HEK293 (cell line): ENCODE measurements around the gene SERTAD3.

Experiments used
- CTCF ChIA-PET: fragments of 350-600 bp; formaldehyde crosslinking; extraction: SDS; loops from one replicate; lab custom pipeline; 2021; ENCODE audit warnings: antibody characterized with exemption; lab: Yijun Ruan, JAX
- POLR2A ChIA-PET: fragments of 300-600 bp; formaldehyde crosslinking; extraction: SDS; loops from one replicate; lab custom pipeline; 2020; ENCODE audit warnings: antibody characterized with exemption, inconsistent platforms; lab: Yijun Ruan, JAX
- H3K27ac ChIP-seq: fragments of 200-500 bp; sonication (Bioruptor generic); 2 replicates; pipeline ENCODE4 v1.5.1; 2014; ENCODE audit warnings: low read depth, low read length, control low read depth, inconsistent platforms; ENCODE audit errors: extremely low read depth
- H3K36me3 ChIP-seq, 2 experiments: fragments of 200-500 bp in 1 of 2; sonication (Bioruptor generic) in 1 of 2; 1 replicate in 1 of 2; 2 replicates in 1 of 2; pipeline ENCODE4 v1.5.1; 2014 to 2017; ENCODE audit warnings: inconsistent platforms in 2 of 2, low read length in 2 of 2; ENCODE audit not compliant: control insufficient read depth in 2 of 2, insufficient read depth in 1 of 2
- H3K4me1 ChIP-seq: fragments of 200-500 bp; sonication (Bioruptor generic); 2 replicates; pipeline ENCODE4 v1.5.1; 2014; ENCODE audit warnings: mild to moderate bottlenecking, low read length, inconsistent platforms; ENCODE audit not compliant: control insufficient read depth, insufficient read depth
- H3K4me3 ChIP-seq: 2 replicates; pipeline ENCODE4 v1.5.1; 2011; ENCODE audit warnings: low read depth, mild to moderate bottlenecking, control low read depth, low read length, moderate library complexity
- H3K9me3 ChIP-seq: fragments of 200-500 bp; sonication (Bioruptor generic); 2 replicates; pipeline ENCODE4 v1.5.1; 2014; ENCODE audit warnings: low read depth, low read length, inconsistent platforms; ENCODE audit not compliant: control insufficient read depth, insufficient read depth
- KLF9 ChIP-seq: fragments of 450-650 bp; formaldehyde crosslinking; IDR thresholded peaks from 2 replicates; pipeline ENCODE4 v1.5.1; 2016; ENCODE audit warnings: missing biosample characterization, missing genetic modification characterization, low read depth
- SALL2 ChIP-seq: fragments of 450-650 bp; formaldehyde crosslinking; IDR thresholded peaks from 2 replicates; pipeline ENCODE4 v1.5.0; 2017; ENCODE audit warnings: missing biosample characterization, mild to moderate bottlenecking, missing genetic modification characterization, borderline replicate concordance
- ZNF121 ChIP-seq: fragments of 450-650 bp; formaldehyde crosslinking; IDR thresholded peaks from 2 replicates; pipeline ENCODE4 v1.5.1; 2016; ENCODE audit warnings: missing biosample characterization, missing genetic modification characterization
- ZNF146 ChIP-seq: fragments of 450-650 bp; formaldehyde crosslinking; IDR thresholded peaks from 2 replicates; pipeline ENCODE4 v1.5.1; 2016; ENCODE audit warnings: missing biosample characterization, missing genetic modification characterization
- ZNF23 ChIP-seq: fragments of 450-650 bp; formaldehyde crosslinking; IDR thresholded peaks from 2 replicates; pipeline ENCODE4 v1.5.1; 2016; ENCODE audit warnings: missing biosample characterization, missing genetic modification characterization, borderline replicate concordance
- ZNF26 ChIP-seq: fragments of 450-650 bp; formaldehyde crosslinking; IDR thresholded peaks from 2 replicates; pipeline ENCODE4 v1.5.1; 2016; ENCODE audit warnings: missing biosample characterization, missing genetic modification characterization
- ZNF394 ChIP-seq: fragments of 450-650 bp; formaldehyde crosslinking; IDR thresholded peaks from 2 replicates; pipeline ENCODE4 v1.5.1; 2016; ENCODE audit warnings: missing biosample characterization, missing genetic modification characterization, mild to moderate bottlenecking, moderate library complexity, borderline replicate concordance
- ZNF792 ChIP-seq: fragments of 450-650 bp; formaldehyde crosslinking; IDR thresholded peaks from 2 replicates; pipeline ENCODE4 v1.5.1; 2016; ENCODE audit warnings: missing biosample characterization, missing genetic modification characterization
- TF ChIP-seq, protein P1 (sequence below): fragments of 450-650 bp; formaldehyde crosslinking; IDR thresholded peaks from 2 replicates; pipeline ENCODE4 v1.5.1; 2016; ENCODE audit warnings: missing biosample characterization, missing genetic modification characterization
- TF ChIP-seq, protein P2 (sequence below): fragments of 450-650 bp; formaldehyde crosslinking; IDR thresholded peaks from 2 replicates; pipeline ENCODE4 v1.5.1; 2016; ENCODE audit warnings: missing biosample characterization, missing genetic modification characterization
- TF ChIP-seq, protein P3 (sequence below): fragments of 450-650 bp; formaldehyde crosslinking; IDR thresholded peaks from 2 replicates; pipeline ENCODE4 v1.5.1; 2016; ENCODE audit warnings: missing biosample characterization, missing genetic modification characterization, low read depth
- TF ChIP-seq, protein P4 (sequence below): fragments of 450-650 bp; formaldehyde crosslinking; optimal IDR thresholded peaks from 2 replicates; pipeline ENCODE3; 2016; ENCODE audit warnings: missing biosample characterization, mild to moderate bottlenecking, missing genetic modification characterization

SERTAD3 gene

GRCh38 chr19:40492274-40492673 lies 48.1 kb upstream of the SERTAD3 start (continued):
- TF ChIP-seq, protein P1, sequence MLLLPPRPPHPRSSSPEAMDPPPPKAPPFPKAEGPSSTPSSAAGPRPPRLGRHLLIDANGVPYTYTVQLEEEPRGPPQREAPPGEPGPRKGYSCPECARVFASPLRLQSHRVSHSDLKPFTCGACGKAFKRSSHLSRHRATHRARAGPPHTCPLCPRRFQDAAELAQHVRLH (tag by site-specific recombination): no peak
- TF ChIP-seq, protein P2, sequence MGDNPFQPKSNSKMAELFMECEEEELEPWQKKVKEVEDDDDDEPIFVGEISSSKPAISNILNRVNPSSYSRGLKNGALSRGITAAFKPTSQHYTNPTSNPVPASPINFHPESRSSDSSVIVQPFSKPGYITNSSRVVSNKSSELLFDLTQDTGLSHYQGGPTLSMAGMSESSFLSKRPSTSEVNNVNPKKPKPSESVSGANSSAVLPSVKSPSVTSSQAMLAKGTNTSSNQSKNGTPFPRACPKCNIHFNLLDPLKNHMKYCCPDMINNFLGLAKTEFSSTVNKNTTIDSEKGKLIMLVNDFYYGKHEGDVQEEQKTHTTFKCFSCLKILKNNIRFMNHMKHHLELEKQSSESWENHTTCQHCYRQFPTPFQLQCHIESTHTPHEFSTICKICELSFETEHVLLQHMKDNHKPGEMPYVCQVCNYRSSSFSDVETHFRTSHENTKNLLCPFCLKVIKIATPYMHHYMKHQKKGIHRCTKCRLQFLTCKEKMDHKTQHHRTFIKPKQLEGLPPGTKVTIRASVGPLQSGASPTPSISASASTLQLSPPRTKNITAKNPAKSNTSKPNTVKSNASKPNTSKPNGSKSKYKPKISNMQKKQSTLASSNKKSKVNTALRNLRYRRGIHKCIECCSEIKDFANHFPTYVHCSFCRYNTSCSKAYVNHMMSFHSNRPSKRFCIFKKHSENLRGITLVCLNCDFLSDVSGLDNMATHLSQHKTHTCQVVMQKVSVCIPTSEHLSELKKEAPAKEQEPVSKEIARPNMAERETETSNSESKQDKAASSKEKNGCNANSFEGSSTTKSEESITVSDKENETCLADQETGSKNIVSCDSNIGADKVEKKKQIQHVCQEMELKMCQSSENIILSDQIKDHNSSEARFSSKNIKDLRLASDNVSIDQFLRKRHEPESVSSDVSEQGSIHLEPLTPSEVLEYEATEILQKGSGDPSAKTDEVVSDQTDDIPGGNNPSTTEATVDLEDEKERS (tag by site-specific recombination): peak; percentile 94
- peak; percentile 38; the same call in 1 of the 2 replicates for TF ChIP-seq SALL2
- peak; percentile 39; the same call in 1 of the 2 replicates for TF ChIP-seq ZNF394 (tag by site-specific recombination)
- TF ChIP-seq, all 188 proteins: peak for 25

DNA sequence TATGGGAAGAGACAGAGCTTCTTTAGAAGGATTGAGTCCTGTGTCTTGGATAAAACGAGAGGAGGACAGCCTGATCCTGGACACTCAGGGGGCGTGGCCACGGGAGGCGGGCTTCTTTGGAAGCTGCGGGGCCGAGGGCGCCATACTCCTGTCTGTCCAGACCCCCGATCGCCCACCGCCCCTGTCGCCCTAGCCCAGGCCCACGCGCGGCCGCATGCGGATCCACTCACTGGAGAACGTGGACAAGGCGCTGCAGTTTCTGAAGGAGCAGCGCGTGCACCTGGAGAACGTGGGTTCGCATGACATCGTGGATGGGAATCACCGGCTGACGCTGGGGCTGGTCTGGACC lies 45.7 kb upstream of the SERTAD3 start:
- CTCF ChIA-PET: interaction anchor here (0.6 to 3.0 kb wide), 7 partner anchors 9 to 144 kb away, joined by 3 to 18 read pairs (median 3); no protein-coding TSS in a partner anchor
- Histone ChIP-seq H3K4me1 (no peaks in the 10 kb centered on the region), H3K9me3 (no peaks in the 10 kb centered on the region; the same call in 1 of the 2 replicates), H3K27ac (no peak overlapping the region), H3K4me3 (no peak overlapping the region), H3K36me3 (no peaks in the 10 kb centered on the region; a peak in 1 of 3 replicates)
- POLR2A ChIA-PET: no interaction called here
- no peak for TF ChIP-seq ZNF23 (tag by site-specific recombination)
- peak; percentile 10; the same call in 1 of the 2 replicates for TF ChIP-seq KLF9 (tag by site-specific recombination)
- TF ChIP-seq ZNF792 (tag by site-specific recombination): no peak
- TF ChIP-seq, protein P3, sequence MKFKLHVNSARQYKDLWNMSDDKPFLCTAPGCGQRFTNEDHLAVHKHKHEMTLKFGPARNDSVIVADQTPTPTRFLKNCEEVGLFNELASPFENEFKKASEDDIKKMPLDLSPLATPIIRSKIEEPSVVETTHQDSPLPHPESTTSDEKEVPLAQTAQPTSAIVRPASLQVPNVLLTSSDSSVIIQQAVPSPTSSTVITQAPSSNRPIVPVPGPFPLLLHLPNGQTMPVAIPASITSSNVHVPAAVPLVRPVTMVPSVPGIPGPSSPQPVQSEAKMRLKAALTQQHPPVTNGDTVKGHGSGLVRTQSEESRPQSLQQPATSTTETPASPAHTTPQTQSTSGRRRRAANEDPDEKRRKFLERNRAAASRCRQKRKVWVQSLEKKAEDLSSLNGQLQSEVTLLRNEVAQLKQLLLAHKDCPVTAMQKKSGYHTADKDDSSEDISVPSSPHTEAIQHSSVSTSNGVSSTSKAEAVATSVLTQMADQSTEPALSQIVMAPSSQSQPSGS (tag by site-specific recombination): no peak

DNA sequence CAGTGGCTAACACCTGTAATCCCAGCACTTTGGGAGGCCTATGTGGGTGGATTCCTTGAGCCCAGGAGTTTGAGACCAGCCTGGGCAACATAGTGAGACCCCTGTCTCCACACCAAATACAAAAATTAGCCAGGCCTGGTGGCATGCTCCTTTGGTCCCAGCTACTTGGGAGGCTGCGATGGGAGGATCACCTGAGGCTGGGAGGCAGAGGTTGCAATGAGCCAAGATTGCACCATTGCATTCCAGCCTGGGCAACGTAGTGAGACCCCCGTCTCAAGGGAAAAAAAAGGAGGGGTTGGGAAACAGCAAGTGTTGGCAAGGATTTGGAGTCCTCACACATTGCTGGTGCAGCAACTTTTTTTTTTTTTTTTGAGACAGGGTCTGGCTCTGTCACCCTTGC lies 41.9 kb upstream of the SERTAD3 start:
- Histone ChIP-seq H3K9me3 (no peaks in the 10 kb centered on the region), H3K4me3 (no peak overlapping the region), H3K4me1 (no peaks in the 10 kb centered on the region)
- ChIA-PET CTCF (interaction anchor here (0.6 to 2.3 kb wide), 2 partner anchors 22 to 836 kb away, joined by 4 to 7 read pairs; no protein-coding TSS in a partner anchor), POLR2A (interaction anchor here (1.2 kb wide), 1 partner anchor 20 kb away, joined by 3 read pairs; the partner anchor contains the start of gene BLVRB)
- TF ChIP-seq ZNF146 (tag by site-specific recombination): no peak
- TF ChIP-seq ZNF26 (tag by site-specific recombination): no peak
- peak; percentile 100 for TF ChIP-seq ZNF121 (tag by site-specific recombination)
- TF ChIP-seq, protein P4, sequence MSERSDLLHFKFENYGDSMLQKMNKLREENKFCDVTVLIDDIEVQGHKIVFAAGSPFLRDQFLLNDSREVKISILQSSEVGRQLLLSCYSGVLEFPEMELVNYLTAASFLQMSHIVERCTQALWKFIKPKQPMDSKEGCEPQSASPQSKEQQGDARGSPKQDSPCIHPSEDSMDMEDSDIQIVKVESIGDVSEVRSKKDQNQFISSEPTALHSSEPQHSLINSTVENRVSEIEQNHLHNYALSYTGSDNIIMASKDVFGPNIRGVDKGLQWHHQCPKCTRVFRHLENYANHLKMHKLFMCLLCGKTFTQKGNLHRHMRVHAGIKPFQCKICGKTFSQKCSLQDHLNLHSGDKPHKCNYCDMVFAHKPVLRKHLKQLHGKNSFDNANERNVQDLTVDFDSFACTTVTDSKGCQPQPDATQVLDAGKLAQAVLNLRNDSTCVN (tag by site-specific recombination): peak; percentile 11
- TF ChIP-seq, all 188 proteins: peak for 2
- no peaks in the 10 kb centered on the region; a peak in 1 of 3 replicates for H3K36me3 ChIP-seq
- no peak overlapping the region for H3K27ac ChIP-seq
